ENCODE results near the gene GRIK3.

DNA sequence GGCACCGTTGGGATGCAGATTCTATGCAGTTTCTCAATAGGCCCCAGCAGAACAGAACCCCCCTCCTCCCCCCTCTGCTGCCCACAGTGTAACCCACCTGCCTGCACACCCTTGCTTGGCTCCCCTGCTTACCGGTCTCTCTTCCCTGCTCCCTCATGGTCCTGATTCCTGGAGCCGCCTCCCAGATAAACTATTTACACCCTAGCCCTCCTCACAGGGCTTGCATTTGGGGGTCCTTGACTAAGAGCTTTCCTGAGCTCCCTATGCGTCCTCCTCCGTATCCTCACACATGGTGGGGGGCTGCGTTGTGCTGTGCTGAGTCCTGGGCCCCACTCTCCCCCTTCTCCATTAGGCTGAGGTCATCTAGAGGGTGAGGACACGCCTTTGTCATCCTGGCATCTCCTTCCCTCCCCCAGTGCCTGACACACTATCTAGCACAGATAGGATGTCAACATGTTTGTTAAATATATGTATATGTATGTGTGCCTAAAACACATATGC is 121.9 kb downstream of the GRIK3 start:
- TF ChIP-seq TAF1 (IDR thresholded peaks at IDR 0.05; ENCODE audit: borderline replicate concordance, low read depth, low read length) (no peak), POLR2A (IDR thresholded peaks at IDR 0.05; ENCODE audit: low read depth, low read length) (no peak), POLR2AphosphoS5 (IDR thresholded peaks at IDR 0.05; ENCODE audit: low read depth, low read length) (no peak)

All from GM12892 (cell line).